PC-3 (cell line): ENCODE data around the gene LRBA. TPM values are rescaled to one million over a fixed set of nuclear protein-coding genes. Genes with fewer than 3 reads are reported as not detected.
A peak's percentile ranks its signal among the peaks of the same experiment; 100 is the strongest.

Source experiments
- ATAC-seq: fragments of 200-7000 bp; cut with Tn5 transposase; 2 replicates; pipeline ENCODE4 v1.9.1; 2020; ENCODE audit warnings: mild to moderate bottlenecking, moderate library complexity
- BruUV-seq: library from RNA; stranded (reverse); fragments of 400-500 nt; replicated peaks from 2 replicates; lab custom pipeline; 2021; lab: Mats Ljungman, UMichigan
- CTCF ChIA-PET: fragments of 300-600 bp; sonication (Branson Sonifier 250); formaldehyde crosslinking; loops from one replicate; lab custom pipeline; 2022; ENCODE audit warnings: antibody characterized with exemption; lab: Charles Lee
- POLR2A ChIA-PET: fragments of 300-600 bp; sonication (Branson Sonifier 250); formaldehyde crosslinking; loops from one replicate; lab custom pipeline; 2022; ENCODE audit warnings: antibody characterized with exemption; ENCODE audit not compliant: unreplicated experiment; lab: Charles Lee
- DNase-seq: peaks from one replicate; pipeline ENCODE4 v3.0.0-alpha.2; 2015
- H2AFZ ChIP-seq: fragments of 300-600 bp; sonication (generic); 2 replicates; pipeline ENCODE4 v1.6.0; 2016; ENCODE audit warnings: antibody characterized with exemption, low read length
- H3F3A ChIP-seq: fragments of 300-600 bp; sonication (generic); one replicate; pipeline ENCODE4 v1.6.0; 2017; ENCODE audit warnings: antibody characterized with exemption, low read length, control low read depth, mild to moderate bottlenecking; ENCODE audit not compliant: unreplicated experiment
- H3K27ac ChIP-seq: fragments of 300-600 bp; sonication (generic); 2 replicates; pipeline ENCODE4 v1.5.1; 2016; ENCODE audit warnings: mild to moderate bottlenecking, low read length
- H3K27me3 ChIP-seq: fragments of 300-600 bp; sonication (generic); 2 replicates; pipeline ENCODE4 v1.6.1; 2016; ENCODE audit warnings: low read length, mixed read lengths
- H3K36me3 ChIP-seq: fragments of 300-600 bp; sonication (generic); 2 replicates; pipeline ENCODE4 v1.6.1; 2016; ENCODE audit warnings: low read depth, mixed run types, low read length, mixed read lengths
- H3K4me1 ChIP-seq: fragments of 300-600 bp; sonication (generic); 2 replicates; pipeline ENCODE4 v1.5.1; 2016; ENCODE audit warnings: low read length; ENCODE audit not compliant: insufficient read depth
- H3K4me2 ChIP-seq: fragments of 300-600 bp; sonication (generic); 2 replicates; pipeline ENCODE4 v1.6.0; 2016; ENCODE audit warnings: low read length
- H3K4me3 ChIP-seq: fragments of 300-600 bp; sonication (generic); 2 replicates; pipeline ENCODE4 v1.5.1; 2016; ENCODE audit warnings: mild to moderate bottlenecking, low read length, mixed read lengths
- H3K79me2 ChIP-seq: fragments of 300-600 bp; sonication (generic); 2 replicates; pipeline ENCODE4 v1.6.1; 2017; ENCODE audit warnings: low read length, mixed read lengths
- H3K9ac ChIP-seq: fragments of 300-600 bp; sonication (generic); 2 replicates; pipeline ENCODE4 v1.6.0; 2016; ENCODE audit warnings: mild to moderate bottlenecking, low read length
- H3K9me2 ChIP-seq: fragments of 300-600 bp; sonication (generic); replicated peaks from 2 replicates; pipeline ENCODE4 v1.6.1; 2016; ENCODE audit warnings: mixed run types, low read length, mixed read lengths
- H3K9me3 ChIP-seq: fragments of 300-600 bp; sonication (generic); 2 replicates; pipeline ENCODE4 v1.6.1; 2016; ENCODE audit warnings: low read length, mixed read lengths
- H4K20me1 ChIP-seq: fragments of 300-600 bp; sonication (generic); 2 replicates; pipeline ENCODE4 v1.6.1; 2016; ENCODE audit warnings: low read length, mixed read lengths
- CTCF ChIP-seq: fragments of 300-600 bp; sonication (generic); conservative IDR thresholded peaks from 2 replicates; pipeline ENCODE4 v1.5.1; 2017; ENCODE audit warnings: antibody characterized with exemption, low read depth, mild to moderate bottlenecking, low read length
- EZH2 ChIP-seq: fragments of 300-600 bp; sonication (generic); IDR thresholded peaks from one replicate; pipeline ENCODE4 v1.6.1; 2017; ENCODE audit warnings: antibody characterized with exemption, mild to moderate bottlenecking, low read length; ENCODE audit not compliant: unreplicated experiment
- EZH2phosphoT487 ChIP-seq: fragments of 300-600 bp; sonication (generic); IDR thresholded peaks from 2 replicates; pipeline ENCODE4 v1.6.1; 2018; ENCODE audit warnings: mild to moderate bottlenecking, antibody characterized with exemption, low read length, borderline replicate concordance
- intact Hi-C: fragments of 100-400 bp; cut with micrococcal nuclease; formaldehyde crosslinking; loops from 2 replicates; pipeline ENCODE4 v1.9.0; 2023
- total RNA-seq: library from RNA; depleted of rRNA; stranded (reverse); fragments of >200 nt; gene quantifications from 2 replicates; pipeline ENCODE4 v1.2.3, GENCODE V29; 2014

LRBA gene
- total RNA-seq, 1 experiment from 2014 or later, result 40.8 TPM

DNA sequence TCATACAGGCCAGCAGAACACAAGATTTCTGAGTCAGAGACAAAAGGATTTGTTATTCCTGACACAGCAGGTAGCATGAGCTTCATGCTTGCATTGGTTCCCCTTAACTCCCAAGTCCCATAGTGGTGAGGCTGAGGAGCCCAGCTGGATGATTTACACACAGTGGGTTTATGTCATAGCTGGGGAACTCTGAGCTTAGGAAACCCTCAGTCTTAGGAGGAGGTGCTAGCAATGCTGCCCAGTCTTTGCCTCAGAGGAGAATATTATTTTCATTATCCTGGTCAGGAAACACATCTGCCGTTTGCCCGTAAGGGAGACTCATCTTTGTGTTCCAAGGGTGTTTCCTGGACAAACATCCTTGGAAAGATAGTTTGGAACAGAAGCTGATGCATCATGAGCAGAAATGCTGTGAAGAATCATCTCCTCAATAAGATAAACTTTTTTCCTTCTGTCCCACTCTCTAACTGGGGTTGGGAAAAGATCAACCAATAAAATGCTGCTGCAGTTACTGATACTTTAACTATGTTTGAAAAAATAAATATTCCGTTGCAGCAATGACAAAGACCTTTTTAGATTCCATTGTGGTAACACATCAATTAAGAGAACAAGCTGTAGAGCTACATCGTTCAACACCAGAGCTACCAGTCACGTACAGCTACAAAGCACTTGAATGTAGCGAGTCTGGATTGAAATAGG is 790.0 kb downstream of the LRBA start:
- ATAC-seq (peak; percentile 85), DNase-seq (peak; percentile 55)
- H3K9me2 ChIP-seq, result no peaks in the 10 kb centered on the region
- ChIA-PET CTCF (interaction anchor here (0.6 kb wide), 1 partner anchor 67 kb away, joined by 3 read pairs; no protein-coding TSS in a partner anchor), POLR2A (no interaction called here)
- H3K9me3 ChIP-seq, result no peaks in the 10 kb centered on the region
- peak overlapping the region; percentile 12; the same call in 1 of the 2 replicates for H3K9ac ChIP-seq
- no TSS peak for BruUV-seq
- no peaks in the 10 kb centered on the region for H3F3A ChIP-seq
- H3K27me3 ChIP-seq, result no peaks in the 10 kb centered on the region
- H3K27ac ChIP-seq, result peak overlapping the region; percentile 60
- H3K4me3 ChIP-seq, result no peak overlapping the region
- H4K20me1 ChIP-seq, result no peaks in the 10 kb centered on the region
- peak overlapping the region; percentile 31; the same call in 1 of the 2 replicates for H2AFZ ChIP-seq
- TF ChIP-seq EZH2phosphoT487 (no peak), EZH2 (no peak)
- intact Hi-C loops, result no loop called here
- H3K36me3 ChIP-seq, result no peaks in the 10 kb centered on the region
- peak overlapping the region; percentile 24 for H3K4me2 ChIP-seq
- peaks cover 23% of the 10 kb centered on the region for H3K4me1 ChIP-seq
- no peaks in the 10 kb centered on the region for H3K79me2 ChIP-seq

DNA sequence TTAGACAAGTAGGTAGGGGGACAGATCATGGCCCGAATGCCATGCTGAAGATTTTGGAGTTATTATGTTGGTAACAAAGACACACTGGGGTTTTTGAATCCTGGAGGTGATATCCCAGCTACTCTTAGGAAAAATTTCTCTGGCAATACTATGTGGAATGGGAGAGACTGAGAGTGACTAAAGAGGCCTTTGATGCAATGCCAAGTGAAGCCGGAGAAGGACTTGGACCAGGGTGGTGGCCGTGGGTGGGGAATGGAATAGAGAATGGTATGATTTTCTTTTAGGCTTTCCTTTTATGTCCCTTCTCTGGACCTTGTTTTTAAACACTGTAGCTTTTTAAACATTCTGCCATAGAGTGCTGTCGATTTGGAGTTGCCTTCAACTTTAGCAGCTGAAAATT is 795.2 kb downstream of the LRBA start:
- CTCF ChIA-PET, result no interaction called here
- no peak overlapping the region for H3K4me2 ChIP-seq

GRCh38 chr4:150218447-150218846 is 796.6 kb downstream of the LRBA start:
- intact Hi-C loops, result no loop called here
- Histone ChIP-seq H3K9ac (no peak overlapping the region), H2AFZ (no peak overlapping the region), H3K4me2 (no peak overlapping the region), H3K4me1 (peaks cover 20% of the 10 kb centered on the region), H3K79me2 (no peaks in the 10 kb centered on the region), H3F3A (no peaks in the 10 kb centered on the region), H3K36me3 (no peaks in the 10 kb centered on the region), H3K27ac (no peak overlapping the region), H3K9me3 (no peaks in the 10 kb centered on the region), H3K27me3 (no peaks in the 10 kb centered on the region), H3K9me2 (no peaks in the 10 kb centered on the region), H4K20me1 (no peaks in the 10 kb centered on the region), H3K4me3 (no peak overlapping the region)
- no TSS peak for BruUV-seq
- TF ChIP-seq EZH2 (no peak), EZH2phosphoT487 (no peak), CTCF (no peak)
- ATAC-seq (no peak), DNase-seq (no peak)
- ChIA-PET CTCF (interaction anchor here (0.6 kb wide), 2 partner anchors 183 to 664 kb away, joined by 3 to 4 read pairs; no protein-coding TSS in a partner anchor), POLR2A (no interaction called here)

More for the DNA sequence above, 795.2 kb downstream of the LRBA start:
- no peak overlapping the region for H3K27ac ChIP-seq
- no peaks in the 10 kb centered on the region for H3F3A ChIP-seq
- no peaks in the 10 kb centered on the region for H3K27me3 ChIP-seq
- intact Hi-C loops, result no loop called here
- no peaks in the 10 kb centered on the region for H3K36me3 ChIP-seq
- POLR2A ChIA-PET, result no interaction called here
- no peaks in the 10 kb centered on the region for H3K79me2 ChIP-seq
- no peak overlapping the region for H3K9ac ChIP-seq
- BruUV-seq, result no TSS peak
- H2AFZ ChIP-seq, result no peak overlapping the region
- no peaks in the 10 kb centered on the region for H3K9me2 ChIP-seq
- no peak for TF ChIP-seq EZH2
- TF ChIP-seq EZH2phosphoT487, result no peak
- no peak for TF ChIP-seq CTCF
- peaks cover 25% of the 10 kb centered on the region for H3K4me1 ChIP-seq
- H4K20me1 ChIP-seq, result no peaks in the 10 kb centered on the region
- H3K4me3 ChIP-seq, result no peak overlapping the region
- no peaks in the 10 kb centered on the region for H3K9me3 ChIP-seq
- ATAC-seq (no peak), DNase-seq (no peak)
